ENCODE results near the gene PTCH1. TPM values are rescaled to one million over a fixed set of nuclear protein-coding genes. Genes with fewer than 3 reads are reported as not detected.

The PTCH1 gene
- total RNA-seq, 2 experiments from 2014 or later: 15.8 to 17.0 TPM

GRCh38 chr9:95507464-95508241 is 9.1 kb downstream of the PTCH1 start:
- no peak for TF ChIP-seq CTCF (IDR thresholded peaks at IDR 0.05)
- POLR2A ChIA-PET: interaction anchor here (0.7 to 6.7 kb wide), 6 partner anchors 8 to 368 kb away, joined by 3 to 99 read pairs (median 8); partner anchors contain the start of genes ERCC6L2 and PTCH1
- Mint-ChIP-seq H3K27me3 (peaks cover 28% of the 10 kb centered on the region), H3K9me3 (no peaks in the 10 kb centered on the region), H3K4me1 (ENCODE audit: low read depth) (peaks cover 57% of the 10 kb centered on the region), H3K4me3 (peak overlapping the region; percentile 91), H3K36me3 (ENCODE audit: low read depth) (peaks cover 30% of the 10 kb centered on the region), H3K27ac (peak overlapping the region; percentile 79)
- Histone ChIP-seq H3K27me3 (ENCODE audit: control insufficient read depth in 1 of 2, insufficient read depth in 2 of 2, low read length in 2 of 2) (peaks cover 11 to 19% of the 10 kb centered on the region in 2 experiments), H3K4me1 (ENCODE audit: insufficient read depth, low read length) (peaks cover 61% of the 10 kb centered on the region), H3K4me3 (ENCODE audit: low read length) (peak overlapping the region; percentile 86), H3K36me3 (ENCODE audit: insufficient read depth, low read length) (no peaks in the 10 kb centered on the region), H3K27ac (ENCODE audit: low read depth in 1 of 2, low read length in 2 of 2) (peak overlapping the region in 1 of 2 donors; percentile 13), H3K9me3 (ENCODE audit: control insufficient read depth in 1 of 2, insufficient read depth in 1 of 2, low read length in 2 of 2) (peaks cover 0 to 7% of the 10 kb centered on the region in 2 experiments)
- CTCF ChIA-PET: interaction anchor here (0.6 kb wide), 1 partner anchor 947 kb away, joined by 3 read pairs; no protein-coding TSS in a partner anchor
- ATAC-seq (ENCODE audit: poor library complexity): peak; percentile 33
- intact Hi-C loops (cut with DNase I, micrococcal nuclease): loop anchor here (1.0 to 10.0 kb wide), 5 partner anchors 13 to 783 kb away; partner anchors contain the start of genes AOPEP (in 1 of the 2) and ERCC6L2 (in 1 of the 2)
- DNase-seq: peak in 9 of 14 experiments; percentile 22 to 72 (median 44)

GRCh38 chr9:95506678-95507463 is 9.9 kb downstream of the PTCH1 start:
- no peak for TF ChIP-seq CTCF (IDR thresholded peaks at IDR 0.05)
- H3K36me3 Mint-ChIP-seq (ENCODE audit: low read depth): peaks cover 30% of the 10 kb centered on the region
- CTCF ChIA-PET: interaction anchor here (0.6 kb wide), 2 partner anchors 12 to 948 kb away, joined by 3 read pairs; no protein-coding TSS in a partner anchor
- H3K27me3 ChIP-seq (ENCODE audit: control insufficient read depth in 1 of 2, insufficient read depth in 2 of 2, low read length in 2 of 2): peaks cover 11 to 21% of the 10 kb centered on the region in 2 experiments
- H3K4me3 ChIP-seq (ENCODE audit: low read length): peak overlapping the region; percentile 86
- H3K4me1 ChIP-seq (ENCODE audit: insufficient read depth, low read length): peaks cover 58% of the 10 kb centered on the region
- H3K27ac ChIP-seq (ENCODE audit: low read depth in 1 of 2, low read length in 2 of 2): peak overlapping the region in 1 of 2 donors; percentile 13
- H3K4me1 Mint-ChIP-seq (ENCODE audit: low read depth): peaks cover 57% of the 10 kb centered on the region
- POLR2A ChIA-PET: interaction anchor here (0.7 to 6.7 kb wide), 6 partner anchors 9 to 369 kb away, joined by 3 to 99 read pairs (median 8); partner anchors contain the start of genes ERCC6L2 and PTCH1
- ATAC-seq (ENCODE audit: poor library complexity) (peak; percentile 18), DNase-seq (peak in 9 of 14 experiments; percentile 13 to 62 (median 38))
- peaks cover 0 to 7% of the 10 kb centered on the region in 2 experiments for H3K9me3 ChIP-seq (ENCODE audit: control insufficient read depth in 1 of 2, insufficient read depth in 1 of 2, low read length in 2 of 2)
- no peaks in the 10 kb centered on the region for H3K9me3 Mint-ChIP-seq
- intact Hi-C loops (cut with DNase I, micrococcal nuclease): loop anchor here (1.0 to 10.0 kb wide), 6 partner anchors 12 to 782 kb away; partner anchors contain the start of genes AOPEP (in 1 of the 2) and ERCC6L2 (in 1 of the 2)
- no peaks in the 10 kb centered on the region for H3K36me3 ChIP-seq (ENCODE audit: insufficient read depth, low read length)
- peak overlapping the region; percentile 91 for H3K4me3 Mint-ChIP-seq
- H3K27ac Mint-ChIP-seq: peak overlapping the region; percentile 79
- peaks cover 28% of the 10 kb centered on the region for H3K27me3 Mint-ChIP-seq

- peaks cover 0 to 7% of the 10 kb centered on the region in 2 experiments for H3K9me3 ChIP-seq (ENCODE audit: control insufficient read depth in 1 of 2, insufficient read depth in 1 of 2, low read length in 2 of 2)
- peaks cover 11 to 20% of the 10 kb centered on the region in 2 experiments for H3K27me3 ChIP-seq (ENCODE audit: control insufficient read depth in 1 of 2, insufficient read depth in 2 of 2, low read length in 2 of 2)
- H3K4me1 ChIP-seq (ENCODE audit: insufficient read depth, low read length): peaks cover 52% of the 10 kb centered on the region
- ChIA-PET POLR2A (interaction anchor here (1.5 to 6.7 kb wide), 4 partner anchors 11 to 369 kb away, joined by 7 to 99 read pairs (median 10); partner anchors contain the start of genes ERCC6L2 and PTCH1), CTCF (no interaction called here)
- ATAC-seq (ENCODE audit: poor library complexity) (no peak), DNase-seq (peak in 1 of 14 experiments; percentile 19)
- H3K27ac ChIP-seq (ENCODE audit: low read depth in 1 of 2, low read length in 2 of 2): peak overlapping the region in 1 of 2 donors; percentile 35
- Mint-ChIP-seq H3K4me3 (peak overlapping the region; percentile 93), H3K4me1 (ENCODE audit: low read depth) (peaks cover 57% of the 10 kb centered on the region), H3K27ac (peak overlapping the region; percentile 79), H3K36me3 (ENCODE audit: low read depth) (peaks cover 30% of the 10 kb centered on the region), H3K9me3 (no peaks in the 10 kb centered on the region), H3K27me3 (peaks cover 28% of the 10 kb centered on the region)
- intact Hi-C loops (cut with DNase I, micrococcal nuclease): loop anchor here in 1 of 2 experiments (1.0 to 10.0 kb wide), 3 partner anchors 11 to 782 kb away; partner anchors contain the start of genes AOPEP and ERCC6L2
- H3K36me3 ChIP-seq (ENCODE audit: insufficient read depth, low read length): no peaks in the 10 kb centered on the region
- peak overlapping the region; percentile 86 for H3K4me3 ChIP-seq (ENCODE audit: low read length)
- TF ChIP-seq CTCF (IDR thresholded peaks at IDR 0.05): no peak
These were observed 10.4 kb downstream of the PTCH1 start for GRCh38 chr9:95506428-95506677.

Data from CD4-positive, alpha-beta T cell (primary cell).